Esophagus (tissue), 2 donors: ENCODE data around the gene TTC9C. TPM values are rescaled to one million over a fixed set of nuclear protein-coding genes. Genes with fewer than 3 reads are reported as not detected.

ENCODE experiments used
- H3K27ac ChIP-seq, 2 donors: one replicate each; pipeline ENCODE4 v1.5.1; 2013; ENCODE audit warnings: low read depth in 2 of 2, mild to moderate bottlenecking in 2 of 2, inconsistent platforms in 1 of 2, low read length in 1 of 2, moderate library complexity in 1 of 2
- H3K27me3 ChIP-seq, 2 donors: one replicate each; pipeline ENCODE4 v1.6.1; 2013; ENCODE audit warnings: low read length in 2 of 2, control low read depth in 1 of 2, mild to moderate bottlenecking in 1 of 2; ENCODE audit not compliant: insufficient read depth in 2 of 2, control insufficient read depth in 1 of 2
- H3K36me3 ChIP-seq, 2 donors: one replicate each; pipeline ENCODE4 v1.6.1; 2013; ENCODE audit warnings: low read length in 1 of 2; ENCODE audit not compliant: control insufficient read depth in 2 of 2, insufficient read depth in 2 of 2
- H3K4me1 ChIP-seq, 2 donors: one replicate each; pipeline ENCODE4 v1.6.1; 2013; ENCODE audit warnings: low read length in 1 of 2; ENCODE audit not compliant: control insufficient read depth in 2 of 2, insufficient read depth in 2 of 2
- H3K4me3 ChIP-seq, 2 donors: one replicate each; pipeline ENCODE4 v1.5.1; 2013; ENCODE audit warnings: low read length in 2 of 2, mild to moderate bottlenecking in 2 of 2, low read depth in 1 of 2, moderate library complexity in 1 of 2
- H3K9me3 ChIP-seq, 2 donors: one replicate each; pipeline ENCODE4 v1.6.1; 2013; ENCODE audit warnings: mild to moderate bottlenecking in 2 of 2, low read depth in 1 of 2, low read length in 1 of 2, moderate library complexity in 1 of 2; ENCODE audit not compliant: control insufficient read depth in 2 of 2, insufficient read depth in 1 of 2
- WGBS, 2 donors: extraction: QIAGEN DNeasy Blood & Tissue Kit; methylation state at CpG; one replicate each; pipeline ENCODE4 v1.1.7; 2013; 5-methylcytosine and 5-hydroxymethylcytosine counted together
- polyA plus RNA-seq, 2 donors: library from polyadenylated mRNA; stranded (reverse); fragments of 200-250 nt; gene quantifications; one replicate each; pipeline ENCODE4 v1.2.3, GENCODE V29; 2013
- donor health status: healthy with polysubstance abuse.
- donor health status: Bipolar disorder and iron deficiency.

Gene TTC9C
- polyA plus RNA-seq, 2 donors = 13.3 to 31.1 TPM

GRCh38 chr11:62709247-62710000, 18.9 kb upstream of the TTC9C start:
- Histone ChIP-seq H3K36me3 (peaks cover 5 to 10% of the 10 kb centered on the region in 2 donors), H3K4me1 (peaks cover 3 to 14% of the 10 kb centered on the region in 2 donors), H3K27me3 (no peaks in the 10 kb centered on the region), H3K27ac (peak overlapping the region; percentile 97 to 98), H3K4me3 (peak overlapping the region; percentile 43 to 58), H3K9me3 (no peaks in the 10 kb centered on the region)
- WGBS, 2 donors = 1 to 2% methylated on average over 47 of the region's 47 CpGs

- peak overlapping the region; percentile 97 to 98 for H3K27ac ChIP-seq
- peaks cover 5 to 14% of the 10 kb centered on the region in 2 donors for H3K36me3 ChIP-seq
- H3K27me3 ChIP-seq = no peaks in the 10 kb centered on the region
- no peaks in the 10 kb centered on the region for H3K9me3 ChIP-seq
- peaks cover 3 to 15% of the 10 kb centered on the region in 2 donors for H3K4me1 ChIP-seq
- WGBS, 2 donors = 55 to 59% methylated on average over 7 of the region's 7 CpGs
- peak overlapping the region; percentile 43 to 58 for H3K4me3 ChIP-seq
Observed at GRCh38 chr11:62710001-62710345, 18.3 kb upstream of the TTC9C start.

DNA sequence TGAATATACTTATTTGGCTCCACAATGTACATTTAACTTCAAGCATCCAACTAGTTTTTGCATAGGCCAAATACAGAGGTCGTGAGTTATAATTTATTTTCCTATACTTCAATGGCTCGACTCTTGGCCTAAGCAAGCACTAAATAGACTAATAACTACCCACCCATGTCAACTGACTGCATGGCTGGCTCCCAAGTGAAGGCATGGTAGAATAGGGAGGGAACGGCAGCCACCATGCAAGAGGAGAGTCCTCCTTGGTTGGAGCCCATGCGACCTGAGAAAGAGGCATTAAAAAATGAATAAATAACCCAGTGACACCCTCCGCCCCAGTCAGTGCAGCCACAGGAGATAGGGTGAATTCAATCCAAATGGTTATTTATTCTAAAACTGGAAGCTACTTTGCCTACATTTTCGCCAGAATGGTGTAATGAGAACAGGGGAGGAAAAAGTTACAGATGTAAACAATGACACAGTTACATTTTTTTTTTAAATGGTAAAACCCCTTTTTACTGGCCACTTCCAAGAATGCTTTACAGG, 15.9 kb upstream of the TTC9C start:
- peaks cover 9 to 27% of the 10 kb centered on the region in 2 donors for H3K36me3 ChIP-seq
- H3K27me3 ChIP-seq = no peaks in the 10 kb centered on the region
- peaks cover 0 to 11% of the 10 kb centered on the region in 2 donors for H3K4me1 ChIP-seq
- no peaks in the 10 kb centered on the region for H3K9me3 ChIP-seq
- H3K4me3 ChIP-seq = no peak overlapping the region
- no peak overlapping the region for H3K27ac ChIP-seq
- 66 to 78% methylated on average over 6 of the region's 6 CpGs for WGBS, 2 donors

DNA sequence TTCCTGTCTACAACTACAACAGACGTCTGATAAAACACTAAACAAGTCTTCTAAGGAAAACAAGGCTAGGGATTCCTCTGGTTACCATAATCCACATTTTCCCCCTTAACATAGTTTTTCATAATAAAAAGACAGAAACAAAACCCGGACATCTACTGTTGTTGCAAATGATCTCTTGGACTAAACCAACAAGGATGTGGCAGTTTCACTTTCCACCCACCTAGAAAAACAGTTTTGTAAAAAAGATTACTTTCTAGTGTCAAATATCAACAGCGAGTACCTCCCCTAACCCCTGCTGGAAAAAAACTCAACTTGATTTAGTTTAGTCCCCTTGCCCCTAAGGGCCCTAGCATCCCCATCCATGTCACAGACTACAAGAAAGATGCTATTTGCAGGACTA, 15.4 kb upstream of the TTC9C start:
- H3K9me3 ChIP-seq = no peaks in the 10 kb centered on the region
- H3K4me1 ChIP-seq = peaks cover 0 to 11% of the 10 kb centered on the region in 2 donors
- no peak overlapping the region for H3K4me3 ChIP-seq
- H3K36me3 ChIP-seq = peaks cover 11 to 31% of the 10 kb centered on the region in 2 donors
- 52 to 59% methylated on average over 3 of the region's 3 CpGs for WGBS, 2 donors
- no peaks in the 10 kb centered on the region for H3K27me3 ChIP-seq
- H3K27ac ChIP-seq = no peak overlapping the region

DNA sequence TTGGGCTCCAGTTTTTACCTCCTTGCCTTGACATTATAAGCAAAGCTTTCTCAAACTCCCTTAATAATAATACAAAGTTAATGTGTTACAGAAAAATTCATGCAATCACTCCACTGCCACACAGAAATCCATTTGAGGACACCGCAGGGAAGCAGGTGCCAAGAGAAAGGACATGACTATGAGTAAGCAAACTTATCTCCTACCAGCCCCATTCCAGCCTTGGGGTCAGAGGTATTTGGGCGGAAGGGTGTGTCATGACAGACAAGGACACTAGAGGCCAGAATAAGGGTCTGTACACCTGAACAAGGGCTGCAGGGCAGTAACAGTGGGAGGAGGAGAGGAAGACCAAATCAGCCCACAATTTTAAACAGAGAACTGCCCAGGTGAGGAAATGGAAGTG, 14.9 kb upstream of the TTC9C start:
- no peak overlapping the region for H3K4me3 ChIP-seq
- no peaks in the 10 kb centered on the region for H3K27me3 ChIP-seq
- no peaks in the 10 kb centered on the region for H3K9me3 ChIP-seq
- no peak overlapping the region for H3K27ac ChIP-seq
- WGBS, 2 donors = 59 to 79% methylated on average over 2 of the region's 2 CpGs
- H3K36me3 ChIP-seq = peaks cover 11 to 31% of the 10 kb centered on the region in 2 donors
- peaks cover 0 to 11% of the 10 kb centered on the region in 2 donors for H3K4me1 ChIP-seq

- Histone ChIP-seq H3K4me1 (peaks cover 0 to 2% of the 10 kb centered on the region in 2 donors), H3K4me3 (no peak overlapping the region), H3K27me3 (no peaks in the 10 kb centered on the region), H3K36me3 (peaks cover 14 to 44% of the 10 kb centered on the region in 2 donors), H3K27ac (no peak overlapping the region), H3K9me3 (no peaks in the 10 kb centered on the region)
- 88% methylated on average over 24 of the region's 24 CpGs for WGBS, 2 donors
Observed at GRCh38 chr11:62715150-62716130, 12.8 kb upstream of the TTC9C start.

DNA sequence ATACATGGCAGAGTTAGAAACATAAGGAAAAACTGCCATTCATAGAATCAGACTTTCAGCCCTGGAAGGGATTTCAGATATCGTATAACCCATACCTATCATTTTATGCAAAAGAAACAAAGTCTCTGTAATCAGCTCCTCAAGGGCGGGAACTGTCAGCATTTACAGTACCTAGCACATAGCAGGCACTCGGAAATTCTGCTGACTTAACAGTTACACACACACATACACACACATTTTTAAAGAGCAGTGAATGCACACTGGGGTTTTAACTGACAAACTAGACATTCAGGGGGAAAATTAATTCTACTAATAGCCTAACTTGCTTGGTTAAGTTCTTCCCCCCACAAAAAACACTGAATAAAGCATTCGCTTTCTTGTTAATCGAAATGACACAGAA, 12.1 kb upstream of the TTC9C start:
- no peaks in the 10 kb centered on the region for H3K27me3 ChIP-seq
- peaks cover 14 to 43% of the 10 kb centered on the region in 2 donors for H3K36me3 ChIP-seq
- H3K4me3 ChIP-seq = no peak overlapping the region
- H3K27ac ChIP-seq = no peak overlapping the region
- 82 to 85% methylated on average over 5 of the region's 5 CpGs for WGBS, 2 donors
- no peaks in the 10 kb centered on the region for H3K9me3 ChIP-seq
- H3K4me1 ChIP-seq = peaks cover 0 to 2% of the 10 kb centered on the region in 2 donors

GRCh38 chr11:62716816-62717215, 11.5 kb upstream of the TTC9C start:
- peaks cover 17 to 45% of the 10 kb centered on the region in 2 donors for H3K36me3 ChIP-seq
- H3K27me3 ChIP-seq = no peaks in the 10 kb centered on the region
- H3K4me1 ChIP-seq = peaks cover 0 to 2% of the 10 kb centered on the region in 2 donors
- H3K4me3 ChIP-seq = no peak overlapping the region
- WGBS, 2 donors = 60 to 79% methylated on average over 11 of the region's 11 CpGs
- H3K9me3 ChIP-seq = no peaks in the 10 kb centered on the region
- peak overlapping the region; percentile 12 to 47 for H3K27ac ChIP-seq

- Histone ChIP-seq H3K4me1 (peaks cover 0 to 2% of the 10 kb centered on the region in 2 donors), H3K9me3 (no peaks in the 10 kb centered on the region), H3K36me3 (peaks cover 23 to 51% of the 10 kb centered on the region in 2 donors), H3K27ac (no peak overlapping the region), H3K27me3 (no peaks in the 10 kb centered on the region), H3K4me3 (no peak overlapping the region)
- 74 to 77% methylated on average over 2 of the region's 2 CpGs for WGBS, 2 donors
Observed at GRCh38 chr11:62719302-62719978, 8.8 kb upstream of the TTC9C start.
